H9 (cell line): ENCODE results near the gene MARCHF7. TPM values are rescaled to one million over a fixed set of nuclear protein-coding genes. Genes with fewer than 3 reads are reported as not detected.

ENCODE experiments used
- DNase-seq: peaks from one replicate; pipeline ENCODE4 v3.0.0-alpha.2; 2017
- H2AFZ ChIP-seq: one replicate; pipeline ENCODE4 v1.6.1; 2013; ENCODE audit warnings: mild to moderate bottlenecking, low read length, control low read depth, moderate library complexity
- H2AK5ac ChIP-seq: 2 replicates; pipeline ENCODE4 v1.6.1; 2013; ENCODE audit warnings: low read length, control low read depth, mixed read lengths; ENCODE audit not compliant: insufficient read length
- H2BK120ac ChIP-seq: one replicate; pipeline ENCODE4 v1.6.1; 2013; ENCODE audit warnings: low read depth, mild to moderate bottlenecking, low read length, control low read depth, inconsistent platforms; ENCODE audit not compliant: poor library complexity, severe bottlenecking
- H2BK12ac ChIP-seq: 2 replicates; pipeline ENCODE4 v1.6.1; 2013; ENCODE audit warnings: low read length, control low read depth, mixed read lengths, low read depth; ENCODE audit not compliant: insufficient read length
- H2BK15ac ChIP-seq: 2 replicates; pipeline ENCODE4 v1.6.1; 2013; ENCODE audit warnings: low read depth, low read length, control low read depth
- H2BK20ac ChIP-seq: one replicate; pipeline ENCODE4 v1.6.1; 2013; ENCODE audit warnings: low read depth, mild to moderate bottlenecking, low read length, control low read depth, inconsistent platforms; ENCODE audit not compliant: poor library complexity, severe bottlenecking
- H2BK5ac ChIP-seq: 2 replicates; pipeline ENCODE4 v1.6.1; 2013; ENCODE audit warnings: low read length, control low read depth, mixed read lengths; ENCODE audit not compliant: insufficient read length
- H3K14ac ChIP-seq: 2 replicates; pipeline ENCODE4 v1.6.1; 2013; ENCODE audit warnings: low read length, control low read depth; ENCODE audit not compliant: insufficient read depth
- H3K18ac ChIP-seq: 2 replicates; pipeline ENCODE4 v1.6.1; 2013; ENCODE audit warnings: low read depth, mild to moderate bottlenecking, mixed read lengths, low read length, control low read depth; ENCODE audit not compliant: insufficient read length
- H3K23ac ChIP-seq: 2 replicates; pipeline ENCODE4 v1.6.1; 2013; ENCODE audit warnings: low read length, control low read depth, mixed read lengths, low read depth; ENCODE audit not compliant: insufficient read length
- H3K23me2 ChIP-seq: 2 replicates; pipeline ENCODE4 v1.6.1; 2013; ENCODE audit warnings: low read depth, mild to moderate bottlenecking, mixed read lengths, low read length, control low read depth; ENCODE audit not compliant: insufficient read length, poor library complexity, severe bottlenecking
- H3K27ac ChIP-seq: 2 replicates; pipeline ENCODE4 v1.5.1; 2013; ENCODE audit warnings: low read length, control low read depth, mixed read lengths, low read depth; ENCODE audit not compliant: insufficient read length
- H3K27me3 ChIP-seq: 2 replicates; pipeline ENCODE4 v1.6.1; 2013; ENCODE audit warnings: low read length, control low read depth, inconsistent platforms; ENCODE audit not compliant: insufficient read depth
- H3K4ac ChIP-seq: 2 replicates; pipeline ENCODE4 v1.6.1; 2013; ENCODE audit warnings: low read depth, mild to moderate bottlenecking, control low read depth, inconsistent platforms, low read length, moderate library complexity
- H3K4me1 ChIP-seq: 2 replicates; pipeline ENCODE4 v1.6.1; 2013; ENCODE audit warnings: low read length, control low read depth, inconsistent platforms; ENCODE audit not compliant: insufficient read depth
- H3K4me2 ChIP-seq: 2 replicates; pipeline ENCODE4 v1.6.1; 2013; ENCODE audit warnings: low read length, control low read depth, mixed read lengths; ENCODE audit not compliant: insufficient read length, insufficient read depth
- H3K56ac ChIP-seq: 2 replicates; pipeline ENCODE4 v1.6.1; 2013; ENCODE audit warnings: low read depth, mild to moderate bottlenecking, mixed read lengths, low read length, control low read depth; ENCODE audit not compliant: insufficient read length
- H3K79me1 ChIP-seq: 2 replicates; pipeline ENCODE4 v1.6.1; 2013; ENCODE audit warnings: low read depth, mild to moderate bottlenecking, moderate library complexity, low read length, control low read depth, inconsistent platforms; ENCODE audit not compliant: insufficient read depth, poor library complexity, severe bottlenecking
- H3K79me2 ChIP-seq: 2 replicates; pipeline ENCODE4 v1.6.1; 2013; ENCODE audit warnings: low read length, control low read depth, inconsistent platforms; ENCODE audit not compliant: insufficient read depth
- H3K9ac ChIP-seq: 2 replicates; pipeline ENCODE4 v1.6.1; 2013; ENCODE audit warnings: low read length, control low read depth, mixed read lengths; ENCODE audit not compliant: insufficient read length; ENCODE audit errors: extremely low read depth
- H3K9me3 ChIP-seq: one replicate; pipeline ENCODE4 v1.6.1; 2013; ENCODE audit warnings: low read depth, low read length, inconsistent platforms; ENCODE audit not compliant: control insufficient read depth
- H3T11ph ChIP-seq: one replicate; pipeline ENCODE4 v1.6.1; 2013; ENCODE audit warnings: mild to moderate bottlenecking, low read length, control low read depth, inconsistent platforms
- H4K20me1 ChIP-seq: one replicate; pipeline ENCODE4 v1.6.1; 2013; ENCODE audit not compliant: control insufficient read depth, insufficient read length, insufficient read depth
- H4K5ac ChIP-seq: 2 replicates; pipeline ENCODE4 v1.6.1; 2013; ENCODE audit warnings: low read depth, mild to moderate bottlenecking, mixed read lengths, low read length, control low read depth; ENCODE audit not compliant: insufficient read length
- H4K8ac ChIP-seq: replicated peaks from 2 replicates; pipeline ENCODE4 v1.6.1; 2013; ENCODE audit warnings: low read length, control low read depth, mixed read lengths, low read depth; ENCODE audit not compliant: insufficient read length
- H4K91ac ChIP-seq: 2 replicates; pipeline ENCODE4 v1.6.1; 2013; ENCODE audit warnings: low read depth, mild to moderate bottlenecking, moderate library complexity, mixed read lengths, low read length, control low read depth; ENCODE audit not compliant: insufficient read length
- H3K27ac Mint-ChIP-seq, 3 experiments: 2 replicates in 2 of 3; 3 replicates in 1 of 3; pipeline ENCODE4 v1.8.0; 2020 to 2021; ENCODE audit warnings: mixed read lengths in 3 of 3, mild to moderate bottlenecking in 1 of 3, moderate library complexity in 1 of 3
- H3K27me3 Mint-ChIP-seq: 2 replicates; pipeline ENCODE4 v1.8.0; 2021; ENCODE audit warnings: low read depth, mild to moderate bottlenecking, moderate library complexity, mixed read lengths
- H3K36me3 Mint-ChIP-seq, 3 experiments: 2 replicates in 2 of 3; 3 replicates in 1 of 3; pipeline ENCODE4 v1.8.0; 2020 to 2021; ENCODE audit warnings: low read depth in 3 of 3, mixed read lengths in 3 of 3; ENCODE audit not compliant: insufficient read depth in 1 of 3
- H3K4me1 Mint-ChIP-seq, 2 experiments: 2 replicates each; pipeline ENCODE4 v1.8.0; 2020; ENCODE audit warnings: mixed read lengths in 2 of 2
- H3K4me3 Mint-ChIP-seq, 2 experiments: 2 replicates in 1 of 2; 3 replicates in 1 of 2; pipeline ENCODE4 v1.8.0; 2020 to 2021; ENCODE audit warnings: mild to moderate bottlenecking in 2 of 2, mixed read lengths in 2 of 2, moderate library complexity in 1 of 2
- H3K9me3 Mint-ChIP-seq, 2 experiments: 2 replicates in 1 of 2; 3 replicates in 1 of 2; pipeline ENCODE4 v1.8.0; 2020; ENCODE audit warnings: mild to moderate bottlenecking in 2 of 2, mixed read lengths in 2 of 2, moderate library complexity in 1 of 2
- WGBS: extraction: QIAGEN DNeasy Blood & Tissue Kit; methylation state at CpG from one replicate; pipeline ENCODE4 v1.1.7; 2013; ENCODE audit warnings: missing lambda C conversion rate, low lambda C conversion rate, mixed read lengths; ENCODE audit not compliant: insufficient read length; ENCODE audit errors: extremely low coverage; 5-methylcytosine and 5-hydroxymethylcytosine counted together
- total RNA-seq: library from RNA; stranded (reverse); gene quantifications from 2 replicates; pipeline ENCODE4 v1.2.1, GENCODE V29; 2021
- TF ChIP-seq, protein P1 (sequence below): fragments of 200-600 bp; sonication (generic); conservative IDR thresholded peaks from 3 replicates; pipeline ENCODE4 v1.8.0; 2021; ENCODE audit warnings: antibody characterized with exemption, mild to moderate bottlenecking

MARCHF7 gene
- total RNA-seq, 1 experiment from 2014 or later, result 111 TPM

DNA sequence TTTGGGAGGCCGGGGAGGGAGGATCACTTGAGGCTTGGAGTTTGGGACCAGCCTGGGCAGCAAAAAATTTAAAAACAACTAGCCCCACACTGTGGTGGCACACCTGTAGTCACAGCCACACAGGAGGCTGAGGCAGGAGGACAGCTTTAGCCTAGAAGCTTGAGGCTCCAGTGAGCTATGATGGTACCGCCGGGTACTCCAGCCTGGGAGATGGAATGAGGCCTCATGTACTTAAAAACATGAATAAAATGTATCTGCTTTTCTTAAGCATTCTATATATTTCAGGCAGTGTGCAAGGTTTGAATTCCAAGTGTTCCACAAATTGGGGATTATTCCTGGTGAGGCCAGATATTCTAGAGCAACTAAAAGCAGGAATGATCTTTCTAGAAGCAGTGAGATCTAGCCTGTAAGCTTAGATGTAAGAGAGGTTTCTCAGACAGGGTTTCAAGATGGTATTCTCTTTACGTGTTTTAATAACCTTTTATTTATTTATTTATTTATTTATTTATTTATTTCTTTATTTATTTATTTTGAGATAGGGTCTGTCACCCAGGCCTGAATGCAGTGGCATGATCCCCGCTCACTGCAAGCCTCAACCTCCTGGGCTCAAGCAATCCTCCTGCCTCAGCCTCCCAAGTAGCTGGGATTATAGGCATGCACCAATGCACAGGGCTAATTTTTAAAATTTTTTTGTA, 4.1 kb upstream of the MARCHF7 start:
- H2BK12ac ChIP-seq, result no peak overlapping the region
- no peak overlapping the region for H3K27ac Mint-ChIP-seq
- peaks cover 7% of the 10 kb centered on the region for H3K79me2 ChIP-seq
- H3K36me3 Mint-ChIP-seq, result peaks cover 3 to 20% (median 10%) of the 10 kb centered on the region in 3 experiments; a peak in 6 of 7 replicates
- no peak overlapping the region for H3K56ac ChIP-seq
- WGBS, result no CpG with 5 or more reads among the region's 5 CpGs
- no peak overlapping the region for H4K8ac ChIP-seq
- no peaks in the 10 kb centered on the region for H3K27me3 ChIP-seq
- no peak overlapping the region for H4K5ac ChIP-seq
- H3K4me3 Mint-ChIP-seq, result no peak overlapping the region
- no peak overlapping the region for H2AK5ac ChIP-seq
- H3K27me3 Mint-ChIP-seq, result no peaks in the 10 kb centered on the region; the same call in 1 of the 2 replicates
- no peak overlapping the region for H3K27ac ChIP-seq
- TF ChIP-seq, protein P1, sequence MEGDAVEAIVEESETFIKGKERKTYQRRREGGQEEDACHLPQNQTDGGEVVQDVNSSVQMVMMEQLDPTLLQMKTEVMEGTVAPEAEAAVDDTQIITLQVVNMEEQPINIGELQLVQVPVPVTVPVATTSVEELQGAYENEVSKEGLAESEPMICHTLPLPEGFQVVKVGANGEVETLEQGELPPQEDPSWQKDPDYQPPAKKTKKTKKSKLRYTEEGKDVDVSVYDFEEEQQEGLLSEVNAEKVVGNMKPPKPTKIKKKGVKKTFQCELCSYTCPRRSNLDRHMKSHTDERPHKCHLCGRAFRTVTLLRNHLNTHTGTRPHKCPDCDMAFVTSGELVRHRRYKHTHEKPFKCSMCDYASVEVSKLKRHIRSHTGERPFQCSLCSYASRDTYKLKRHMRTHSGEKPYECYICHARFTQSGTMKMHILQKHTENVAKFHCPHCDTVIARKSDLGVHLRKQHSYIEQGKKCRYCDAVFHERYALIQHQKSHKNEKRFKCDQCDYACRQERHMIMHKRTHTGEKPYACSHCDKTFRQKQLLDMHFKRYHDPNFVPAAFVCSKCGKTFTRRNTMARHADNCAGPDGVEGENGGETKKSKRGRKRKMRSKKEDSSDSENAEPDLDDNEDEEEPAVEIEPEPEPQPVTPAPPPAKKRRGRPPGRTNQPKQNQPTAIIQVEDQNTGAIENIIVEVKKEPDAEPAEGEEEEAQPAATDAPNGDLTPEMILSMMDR, result no peak
- no peak overlapping the region for H2AFZ ChIP-seq
- H3K23me2 ChIP-seq, result no peaks in the 10 kb centered on the region
- no peak overlapping the region for H2BK20ac ChIP-seq
- H3K79me1 ChIP-seq, result no peaks in the 10 kb centered on the region
- no peak overlapping the region for H3K14ac ChIP-seq
- H3K4me2 ChIP-seq, result no peak overlapping the region
- H3K4me1 Mint-ChIP-seq, result peaks cover 10 to 12% of the 10 kb centered on the region in 2 experiments
- H3T11ph ChIP-seq, result no peak overlapping the region
- H3K18ac ChIP-seq, result no peak overlapping the region
- H3K9ac ChIP-seq, result no peak overlapping the region
- H3K9me3 ChIP-seq, result no peaks in the 10 kb centered on the region
- no peak overlapping the region for H2BK120ac ChIP-seq
- no peak overlapping the region for H4K91ac ChIP-seq
- H3K9me3 Mint-ChIP-seq, result no peaks in the 10 kb centered on the region
- H2BK15ac ChIP-seq, result no peak overlapping the region
- H4K20me1 ChIP-seq, result no peaks in the 10 kb centered on the region
- H3K23ac ChIP-seq, result no peak overlapping the region
- H3K4me1 ChIP-seq, result no peaks in the 10 kb centered on the region
- no peak for DNase-seq
- no peak overlapping the region for H3K4ac ChIP-seq
- H2BK5ac ChIP-seq, result no peak overlapping the region
